M059J (cell line): Measurements from ENCODE around the gene ROPN1L. TPM values are rescaled to one million over a fixed set of nuclear protein-coding genes. Genes with fewer than 3 reads are reported as not detected.
A peak's percentile ranks its signal among the peaks of the same experiment; 100 is the strongest.
"Not testable (repeated sequence)": the region's sequence is repeated elsewhere in the genome, so short reads cannot be mapped to it uniquely, and the experiment has no call there.

Experiments used
- DNase-seq: peaks from one replicate; pipeline ENCODE4 v3.0.0-alpha.2; 2012; ENCODE audit warnings: low read depth
- total RNA-seq: library from RNA; depleted of rRNA; stranded (reverse); fragments of >200 nt; shearing (Covaris generic); gene quantifications from 2 replicates; pipeline ENCODE4 v1.2.3, GENCODE V29; 2014

The ROPN1L gene
- total RNA-seq, 1 experiment from 2014 or later: 3.0 TPM

- peak; percentile 65 for DNase-seq
Observed at GRCh38 chr5:10478436-10478835, 36.8 kb downstream of the ROPN1L start.

GRCh38 chr5:10479154-10479721, 37.6 kb downstream of the ROPN1L start:
- DNase-seq: peak; percentile 91

- DNase-seq: no peak
Observed at GRCh38 chr5:10480237-10480985, 38.7 kb downstream of the ROPN1L start.

- DNase-seq: no peak
Observed at GRCh38 chr5:10481241-10481935, 39.7 kb downstream of the ROPN1L start.

GRCh38 chr5:10482791-10483530, 41.3 kb downstream of the ROPN1L start:
- no peak for DNase-seq

GRCh38 chr5:10484774-10485141, 43.1 kb downstream of the ROPN1L start:
- DNase-seq: no peak

GRCh38 chr5:10485142-10485795, 43.6 kb downstream of the ROPN1L start:
- peak; percentile 61 for DNase-seq

- DNase-seq: no peak
Observed at GRCh38 chr5:10485897-10486296, 44.2 kb downstream of the ROPN1L start.

GRCh38 chr5:10486511-10487344, 45.0 kb downstream of the ROPN1L start:
- DNase-seq: no peak

GRCh38 chr5:10488144-10488543, 46.5 kb downstream of the ROPN1L start:
- no peak for DNase-seq

GRCh38 chr5:10489810-10490426, 48.2 kb downstream of the ROPN1L start:
- DNase-seq: peak; percentile 52

- peak; percentile 43 for DNase-seq
Observed at GRCh38 chr5:10490927-10491672, 49.4 kb downstream of the ROPN1L start.

GRCh38 chr5:10491673-10492026, 50.0 kb downstream of the ROPN1L start:
- no peak for DNase-seq

- DNase-seq: no peak
Observed at GRCh38 chr5:10493884-10494283, 52.2 kb downstream of the ROPN1L start.

- not testable (repeated sequence) for DNase-seq
Observed at GRCh38 chr5:10494497-10494896, 52.8 kb downstream of the ROPN1L start.

- DNase-seq: no peak
Observed at GRCh38 chr5:10497554-10497953, 55.9 kb downstream of the ROPN1L start.

- DNase-seq: no peak
Observed at GRCh38 chr5:10498350-10498749, 56.7 kb downstream of the ROPN1L start.

GRCh38 chr5:10499066-10499465, 57.4 kb downstream of the ROPN1L start:
- no peak for DNase-seq

GRCh38 chr5:10499776-10500175, 58.1 kb downstream of the ROPN1L start:
- DNase-seq: no peak

- DNase-seq: no peak
Observed at GRCh38 chr5:10500669-10501068, 59.0 kb downstream of the ROPN1L start.
